ENCODE measurements around the gene VDAC2. TPM values are rescaled to one million over a fixed set of nuclear protein-coding genes. Genes with fewer than 3 reads are reported as not detected.

VDAC2 gene
- total and polyA plus RNA-seq, 8 donors = 140 to 187 (median 168) TPM

DNA sequence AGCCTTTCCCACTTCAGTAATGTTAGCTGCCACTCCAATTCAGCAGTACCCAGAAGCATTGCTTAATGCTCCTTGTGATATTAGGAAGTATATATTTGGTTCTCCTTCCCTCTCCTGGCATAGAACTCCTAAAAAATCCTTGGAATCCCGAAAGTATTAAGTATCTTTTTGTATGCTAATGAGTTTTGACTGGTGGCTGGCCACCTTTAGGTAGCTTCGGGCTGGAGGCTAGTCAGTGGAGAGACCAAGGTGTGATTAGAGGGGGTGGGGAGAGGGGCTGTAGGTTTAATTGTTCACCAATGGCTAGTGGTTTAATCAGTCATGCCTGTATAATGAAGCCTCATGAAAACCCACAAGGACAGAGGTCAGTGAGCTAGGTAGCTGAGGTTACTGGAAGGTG is 12.9 kb downstream of the VDAC2 start:
- DNase-seq (no peak), ATAC-seq (no peak)
- peak overlapping the region in 1 of 2 donors; percentile 73 for H3K27ac ChIP-seq
- H3K36me3 ChIP-seq = peaks cover 2 to 97% of the 10 kb centered on the region in 2 donors
- no peaks in the 10 kb centered on the region for H3K9me3 ChIP-seq
- H3K27me3 ChIP-seq = no peaks in the 10 kb centered on the region
- H3K4me3 ChIP-seq = no peak overlapping the region
- peaks cover 33 to 51% of the 10 kb centered on the region in 2 donors for H3K4me1 ChIP-seq
- intact Hi-C loops (cut with DNase I) = no loop called here
- TF ChIP-seq, protein P1, sequence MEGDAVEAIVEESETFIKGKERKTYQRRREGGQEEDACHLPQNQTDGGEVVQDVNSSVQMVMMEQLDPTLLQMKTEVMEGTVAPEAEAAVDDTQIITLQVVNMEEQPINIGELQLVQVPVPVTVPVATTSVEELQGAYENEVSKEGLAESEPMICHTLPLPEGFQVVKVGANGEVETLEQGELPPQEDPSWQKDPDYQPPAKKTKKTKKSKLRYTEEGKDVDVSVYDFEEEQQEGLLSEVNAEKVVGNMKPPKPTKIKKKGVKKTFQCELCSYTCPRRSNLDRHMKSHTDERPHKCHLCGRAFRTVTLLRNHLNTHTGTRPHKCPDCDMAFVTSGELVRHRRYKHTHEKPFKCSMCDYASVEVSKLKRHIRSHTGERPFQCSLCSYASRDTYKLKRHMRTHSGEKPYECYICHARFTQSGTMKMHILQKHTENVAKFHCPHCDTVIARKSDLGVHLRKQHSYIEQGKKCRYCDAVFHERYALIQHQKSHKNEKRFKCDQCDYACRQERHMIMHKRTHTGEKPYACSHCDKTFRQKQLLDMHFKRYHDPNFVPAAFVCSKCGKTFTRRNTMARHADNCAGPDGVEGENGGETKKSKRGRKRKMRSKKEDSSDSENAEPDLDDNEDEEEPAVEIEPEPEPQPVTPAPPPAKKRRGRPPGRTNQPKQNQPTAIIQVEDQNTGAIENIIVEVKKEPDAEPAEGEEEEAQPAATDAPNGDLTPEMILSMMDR (IDR thresholded peaks at IDR 0.05) = no peak

DNA sequence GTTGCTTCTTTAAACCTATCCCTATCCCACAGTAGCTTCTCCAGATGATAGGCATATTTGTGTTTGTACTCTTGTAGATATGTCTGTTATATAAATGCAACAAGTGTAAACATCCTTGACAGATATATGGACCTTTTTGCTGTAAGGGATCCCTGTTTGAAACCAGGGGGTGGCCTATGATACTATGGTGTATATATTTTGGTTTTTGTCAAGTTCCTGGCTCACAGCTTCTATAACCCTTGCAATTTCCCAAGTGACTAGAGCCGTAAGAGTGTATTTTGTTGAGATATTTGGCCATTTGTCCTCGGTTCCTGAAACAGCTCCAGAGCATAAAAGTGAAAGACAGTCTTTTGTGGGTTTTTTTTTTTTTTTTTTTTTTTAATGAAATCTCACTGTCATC is 15.5 kb downstream of the VDAC2 start:
- ATAC-seq (no peak), DNase-seq (no peak)
- no peaks in the 10 kb centered on the region for H3K9me3 ChIP-seq
- peaks cover 38 to 70% of the 10 kb centered on the region in 2 donors for H3K4me1 ChIP-seq
- H3K4me3 ChIP-seq = no peak overlapping the region
- peak overlapping the region; percentile 73 to 81 for H3K27ac ChIP-seq
- intact Hi-C loops (cut with DNase I) = loop anchor here in 1 of 2 donors (5.0 kb wide), 1 partner anchor 39 kb away; no protein-coding TSS in a partner anchor
- H3K36me3 ChIP-seq = peaks cover 2 to 95% of the 10 kb centered on the region in 2 donors
- no peaks in the 10 kb centered on the region for H3K27me3 ChIP-seq
- TF ChIP-seq, protein P1 (IDR thresholded peaks at IDR 0.05) = no peak

DNA sequence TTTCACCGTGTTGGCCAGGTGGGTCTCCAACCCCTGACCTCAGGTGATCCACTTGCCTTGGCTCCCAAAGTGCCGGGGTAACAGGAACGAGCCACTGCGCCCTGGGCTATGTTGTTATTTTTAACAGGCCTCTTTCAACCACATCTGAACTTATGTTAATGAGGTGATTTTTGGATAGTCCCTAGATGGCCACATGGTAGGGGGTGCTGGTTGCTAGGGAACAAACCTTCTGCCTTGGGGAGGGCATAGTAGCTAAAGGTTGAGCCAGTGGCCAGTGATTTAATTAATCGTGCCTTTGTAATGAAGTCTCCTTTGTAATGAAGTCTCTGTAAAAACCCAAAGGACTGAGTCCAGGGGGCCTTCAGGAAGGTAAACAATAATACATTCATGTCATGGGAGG is 16.1 kb downstream of the VDAC2 start:
- Histone ChIP-seq H3K27ac (peak overlapping the region; percentile 73 to 81), H3K9me3 (no peaks in the 10 kb centered on the region), H3K27me3 (no peaks in the 10 kb centered on the region), H3K4me3 (no peak overlapping the region), H3K4me1 (peaks cover 38 to 70% of the 10 kb centered on the region in 2 donors), H3K36me3 (peaks cover 2 to 95% of the 10 kb centered on the region in 2 donors)
- TF ChIP-seq, protein P1 (IDR thresholded peaks at IDR 0.05) = no peak
- no peak for DNase-seq
- ATAC-seq = no peak
- intact Hi-C loops (cut with DNase I) = loop anchor here in 1 of 2 donors (5.0 kb wide), 1 partner anchor 39 kb away; no protein-coding TSS in a partner anchor

DNA sequence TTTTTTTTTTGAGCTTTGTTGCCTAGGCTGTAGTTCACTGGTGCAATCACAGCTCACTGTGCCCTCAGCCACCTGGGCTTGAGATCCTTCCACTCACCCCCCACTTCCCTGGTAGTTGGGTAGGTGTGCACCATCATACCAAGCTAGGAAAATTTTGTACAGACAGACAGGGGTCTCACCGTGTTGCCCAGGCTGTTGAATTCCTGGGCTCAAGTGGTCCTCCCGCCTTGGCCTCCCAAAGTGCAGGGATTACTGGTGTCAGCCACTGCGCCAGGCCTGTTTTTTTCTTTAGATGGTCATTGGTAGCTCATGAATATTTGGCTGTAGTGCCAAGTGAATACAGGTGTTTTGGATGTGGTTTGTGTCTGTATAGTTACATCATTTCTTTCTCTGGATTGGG is 17.7 kb downstream of the VDAC2 start:
- Histone ChIP-seq H3K27ac (peak overlapping the region in 1 of 2 donors; percentile 23), H3K9me3 (no peaks in the 10 kb centered on the region), H3K36me3 (peaks cover 0 to 94% of the 10 kb centered on the region in 2 donors), H3K4me3 (no peak overlapping the region), H3K4me1 (peaks cover 37 to 67% of the 10 kb centered on the region in 2 donors), H3K27me3 (no peaks in the 10 kb centered on the region)
- no peak for DNase-seq
- intact Hi-C loops (cut with DNase I) = loop anchor here in 1 of 2 donors (5.0 kb wide), 1 partner anchor 41 kb away; no protein-coding TSS in a partner anchor
- TF ChIP-seq, protein P1 (IDR thresholded peaks at IDR 0.05) = no peak
- ATAC-seq = no peak

DNA sequence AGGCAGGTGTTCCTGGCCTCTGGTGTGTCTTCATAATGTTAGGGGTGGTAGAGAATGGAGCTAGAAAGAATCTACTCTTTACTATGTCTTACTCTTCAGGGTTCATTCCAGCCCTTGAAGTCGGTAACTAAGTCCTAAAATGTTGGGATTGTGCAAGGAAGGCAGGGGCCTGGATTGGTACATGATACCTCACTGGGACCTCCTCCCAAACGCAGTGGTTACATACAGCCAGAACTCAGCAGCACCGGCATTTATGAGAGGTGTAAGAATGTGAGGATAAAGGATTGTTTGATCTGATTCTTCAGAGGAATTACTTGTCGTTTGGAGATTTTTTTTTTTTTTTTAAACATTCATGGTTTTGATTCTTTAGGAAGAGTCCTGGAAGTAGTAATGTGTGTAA is 18.2 kb downstream of the VDAC2 start:
- H3K36me3 ChIP-seq = peaks cover 0 to 88% of the 10 kb centered on the region in 2 donors

More for the DNA sequence above, 18.2 kb downstream of the VDAC2 start:
- H3K27ac ChIP-seq = peak overlapping the region in 1 of 2 donors; percentile 23
- H3K4me3 ChIP-seq = no peak overlapping the region
- no peak for ATAC-seq
- no peaks in the 10 kb centered on the region for H3K9me3 ChIP-seq
- TF ChIP-seq, protein P1 (IDR thresholded peaks at IDR 0.05) = no peak
- H3K27me3 ChIP-seq = no peaks in the 10 kb centered on the region
- intact Hi-C loops (cut with DNase I) = loop anchor here in 1 of 2 donors (5.0 kb wide), 1 partner anchor 42 kb away; no protein-coding TSS in a partner anchor
- peaks cover 32 to 62% of the 10 kb centered on the region in 2 donors for H3K4me1 ChIP-seq
- no peak for DNase-seq
